Tibial nerve (tissue), 4 donors: Measurements from ENCODE around the gene MFSD12.

Experiments used
- EP300 ChIP-seq, 2 donors: sonication (generic); formaldehyde crosslinking; IDR thresholded peaks; one replicate each; pipeline ENCODE4 v1.6.1; 2017; ENCODE audit warnings: antibody characterized with exemption in 2 of 2, mild to moderate bottlenecking in 1 of 2
- POLR2A ChIP-seq, 2 donors: fragments of 450-650 bp; IDR thresholded peaks; one replicate each; pipeline ENCODE4 v1.6.1; 2017; ENCODE audit warnings: antibody characterized with exemption in 2 of 2, mild to moderate bottlenecking in 2 of 2, moderate library complexity in 2 of 2
- TF ChIP-seq, protein P1 (sequence below), 5 experiments: fragments of 200-600 bp in 3 of 5; fragments of 450-650 bp in 2 of 5; sonication (generic) in 3 of 5; IDR thresholded peaks; one replicate each; pipeline ENCODE4 v1.5.1; 2016 to 2019; ENCODE audit warnings: antibody characterized with exemption in 5 of 5, mild to moderate bottlenecking in 3 of 5, moderate library complexity in 2 of 5

DNA sequence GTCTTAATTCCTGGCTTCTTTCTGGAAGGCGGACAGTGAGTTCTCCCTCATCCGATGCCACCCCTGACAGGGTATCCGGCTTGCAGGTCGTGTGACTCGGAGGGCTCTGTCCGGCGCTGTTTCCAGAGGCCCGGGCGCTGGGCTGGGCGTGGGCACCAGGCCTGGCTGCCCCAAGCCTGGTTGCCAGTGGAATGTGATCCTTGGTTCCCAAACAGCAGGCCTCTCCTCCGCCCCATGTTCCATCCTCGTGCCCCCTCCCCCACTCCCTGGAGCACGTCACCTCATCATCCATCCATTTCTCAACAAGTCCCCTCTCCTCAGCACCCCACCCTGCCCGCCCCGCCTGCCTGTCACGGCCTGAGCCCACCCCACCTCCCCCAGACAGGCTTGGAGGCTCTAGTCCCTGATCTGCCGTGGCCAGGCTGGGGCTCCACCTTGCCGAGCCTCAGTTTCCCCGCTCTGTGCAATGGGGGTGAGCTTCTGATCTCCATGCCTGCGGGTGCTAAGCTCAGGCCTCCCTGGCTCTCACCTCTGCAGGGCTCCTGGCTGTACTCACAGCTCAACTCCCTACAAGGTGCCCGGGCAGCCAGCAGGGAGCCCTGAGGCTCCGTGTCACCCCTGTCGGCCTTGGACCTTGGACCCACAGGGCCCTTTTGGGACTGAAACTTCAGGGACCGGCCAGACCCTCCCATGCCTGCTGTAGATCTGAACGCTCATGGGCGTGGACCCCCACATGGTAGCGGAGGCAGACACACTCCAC is 47.0 kb upstream of the MFSD12 start:
- TF ChIP-seq, protein P1, sequence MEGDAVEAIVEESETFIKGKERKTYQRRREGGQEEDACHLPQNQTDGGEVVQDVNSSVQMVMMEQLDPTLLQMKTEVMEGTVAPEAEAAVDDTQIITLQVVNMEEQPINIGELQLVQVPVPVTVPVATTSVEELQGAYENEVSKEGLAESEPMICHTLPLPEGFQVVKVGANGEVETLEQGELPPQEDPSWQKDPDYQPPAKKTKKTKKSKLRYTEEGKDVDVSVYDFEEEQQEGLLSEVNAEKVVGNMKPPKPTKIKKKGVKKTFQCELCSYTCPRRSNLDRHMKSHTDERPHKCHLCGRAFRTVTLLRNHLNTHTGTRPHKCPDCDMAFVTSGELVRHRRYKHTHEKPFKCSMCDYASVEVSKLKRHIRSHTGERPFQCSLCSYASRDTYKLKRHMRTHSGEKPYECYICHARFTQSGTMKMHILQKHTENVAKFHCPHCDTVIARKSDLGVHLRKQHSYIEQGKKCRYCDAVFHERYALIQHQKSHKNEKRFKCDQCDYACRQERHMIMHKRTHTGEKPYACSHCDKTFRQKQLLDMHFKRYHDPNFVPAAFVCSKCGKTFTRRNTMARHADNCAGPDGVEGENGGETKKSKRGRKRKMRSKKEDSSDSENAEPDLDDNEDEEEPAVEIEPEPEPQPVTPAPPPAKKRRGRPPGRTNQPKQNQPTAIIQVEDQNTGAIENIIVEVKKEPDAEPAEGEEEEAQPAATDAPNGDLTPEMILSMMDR (IDR thresholded peaks at IDR 0.05), result no peak
- TF ChIP-seq POLR2A (IDR thresholded peaks at IDR 0.05) (no peak), EP300 (IDR thresholded peaks at IDR 0.05) (no peak)
